ENCODE data around the gene PLOD2.

- TF ChIP-seq CTCF (IDR thresholded peaks at IDR 0.05; ENCODE audit: insufficient read depth, low read depth, low read length) (no peak), EZH2 (IDR thresholded peaks at IDR 0.05; ENCODE audit: insufficient read depth, low read length) (no peak)
Measured at GRCh38 chr3:146129750-146130149, 31.2 kb downstream of the PLOD2 start.

All from astrocyte (in vitro differentiated cells and primary cell).